Psoas muscle (tissue), 8 donors: ENCODE results near the gene RSAD1. TPM values are rescaled to one million over a fixed set of nuclear protein-coding genes. Genes with fewer than 3 reads are reported as not detected.
A peak's percentile ranks its signal among the peaks of the same experiment; 100 is the strongest.

ENCODE experiments used
- ATAC-seq, 4 donors: fragments of 200-7000 bp; cut with Tn5 transposase; one replicate each; pipeline ENCODE4 v1.9.1; 2020; ENCODE audit warnings: moderate library complexity in 3 of 4, mild to moderate bottlenecking in 2 of 4
- DNase-seq, 2 donors: peaks; one replicate each; pipeline ENCODE4 v3.0.0-alpha.2; 2020
- H3K27ac ChIP-seq: fragments of 200-600 bp; one replicate; pipeline ENCODE4 v1.8.0; 2022
- H3K27me3 ChIP-seq, 3 donors: fragments of 200-600 bp in 1 of 3; one replicate each; pipeline versions ENCODE4 v1.6.1 to v1.8.0; 2013 to 2022; ENCODE audit warnings: low read length in 2 of 3, mild to moderate bottlenecking in 2 of 3, moderate library complexity in 1 of 3; ENCODE audit not compliant: insufficient read depth in 3 of 3
- H3K36me3 ChIP-seq, 2 donors: fragments of 200-600 bp in 1 of 2; one replicate each; pipeline versions ENCODE4 v1.6.1 to v1.8.0; 2013 to 2022; ENCODE audit warnings: low read depth in 1 of 2, mild to moderate bottlenecking in 1 of 2, moderate library complexity in 1 of 2; ENCODE audit not compliant: insufficient read depth in 1 of 2
- H3K4me1 ChIP-seq: fragments of 200-600 bp; one replicate; pipeline ENCODE4 v1.8.0; 2022
- H3K4me3 ChIP-seq: fragments of 200-600 bp; one replicate; pipeline ENCODE4 v1.8.0; 2022; ENCODE audit warnings: mild to moderate bottlenecking
- H3K9me3 ChIP-seq: fragments of 200-600 bp; one replicate; pipeline ENCODE4 v1.8.0; 2022
- WGBS, 3 donors: extraction: QIAGEN DNeasy Blood & Tissue Kit; methylation state at CpG; one replicate each; pipeline versions ENCODE4 v1.1.6 to v1.1.7; 2013; 5-methylcytosine and 5-hydroxymethylcytosine counted together
- intact Hi-C, 2 donors: fragments of 100-400 bp; cut with DNase I; formaldehyde crosslinking; loops; one replicate each; pipeline versions ENCODE4 v1.11.0 to v1.14.2; 2022
- polyA plus RNA-seq, 3 donors: library from polyadenylated mRNA; stranded (reverse); fragments of 200-250 nt; gene quantifications; one replicate each; pipeline ENCODE4 v1.2.3, GENCODE V29; 2013
- total RNA-seq, 4 donors: library from RNA; stranded (reverse); fragmentation: NEBNext Ultra II Directional in 2 of 4; extraction: Animal tissue kit (Norgen Biotek cat#: 25700) in 2 of 4; gene quantifications; one replicate each; pipeline versions ENCODE4 v1.2.1 to v1.2.4, GENCODE V29; 2021 to 2023
- TF ChIP-seq, protein P1 (sequence below): fragments of 200-600 bp; IDR thresholded peaks from one replicate; pipeline ENCODE4 v1.8.0; 2022; ENCODE audit warnings: antibody characterized with exemption
- donor health status: healthy with polysubstance abuse.
- donor health status: DM: no; HTN: no; CAD: no; lungs with moderate emphysema.
- donor health status: Bipolar disorder and iron deficiency.
- donor health status: healthy.
- donor health status: DM: yes; HTN: yes; CAD: no.
- donor health status: DM: no; HTN: no; CAD: no.
- donor health status: DM: no; HTN: no; CAD: no.
- donor health status: DM: yes; HTN: yes; CAD: no.

The RSAD1 gene
- total and polyA plus RNA-seq, 7 donors: 34.3 to 63.2 (median 52.4) TPM

DNA sequence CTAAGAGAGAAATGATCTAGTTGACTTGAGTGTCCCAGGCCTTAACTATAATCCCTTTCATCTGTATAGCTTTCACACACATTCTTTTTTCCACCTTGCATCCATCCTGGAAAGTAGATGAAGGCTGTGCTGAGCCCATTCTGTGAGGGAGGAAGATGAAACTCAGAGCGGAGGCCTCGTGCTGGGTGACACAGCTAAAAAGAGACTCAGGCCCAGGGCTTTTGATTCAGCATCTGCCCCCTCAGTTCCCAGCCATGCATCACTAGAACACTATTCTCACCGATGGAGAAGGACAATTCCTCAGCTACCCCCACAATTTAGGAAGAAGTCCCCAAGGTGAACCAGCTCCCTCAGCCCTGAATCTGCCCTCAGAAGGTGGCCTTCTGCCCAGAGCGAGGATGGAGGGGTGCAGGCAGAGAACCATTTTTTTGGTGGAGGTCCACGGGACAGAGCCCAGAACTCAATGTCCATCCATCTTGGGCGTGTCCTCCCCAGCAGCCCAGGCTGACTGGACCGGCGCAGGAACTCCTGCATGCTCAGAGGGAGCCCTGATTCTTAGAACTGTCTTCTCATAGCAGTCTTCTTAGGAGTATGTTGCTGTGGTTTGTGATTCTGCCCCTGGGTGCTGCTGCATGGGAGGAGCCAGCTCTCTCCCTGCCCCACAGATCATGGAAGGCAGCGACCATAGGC, 23.8 kb downstream of the RSAD1 start:
- intact Hi-C loops: no loop called here
- 86 to 91% (median 90%) methylated on average over 9 of the region's 9 CpGs for WGBS, 3 donors
- Histone ChIP-seq H3K4me1 (no peaks in the 10 kb centered on the region), H3K4me3 (no peak overlapping the region), H3K36me3 (no peaks in the 10 kb centered on the region), H3K27me3 (no peaks in the 10 kb centered on the region), H3K9me3 (no peaks in the 10 kb centered on the region), H3K27ac (no peak overlapping the region)
- ATAC-seq (no peak), DNase-seq (no peak)
- TF ChIP-seq, protein P1, sequence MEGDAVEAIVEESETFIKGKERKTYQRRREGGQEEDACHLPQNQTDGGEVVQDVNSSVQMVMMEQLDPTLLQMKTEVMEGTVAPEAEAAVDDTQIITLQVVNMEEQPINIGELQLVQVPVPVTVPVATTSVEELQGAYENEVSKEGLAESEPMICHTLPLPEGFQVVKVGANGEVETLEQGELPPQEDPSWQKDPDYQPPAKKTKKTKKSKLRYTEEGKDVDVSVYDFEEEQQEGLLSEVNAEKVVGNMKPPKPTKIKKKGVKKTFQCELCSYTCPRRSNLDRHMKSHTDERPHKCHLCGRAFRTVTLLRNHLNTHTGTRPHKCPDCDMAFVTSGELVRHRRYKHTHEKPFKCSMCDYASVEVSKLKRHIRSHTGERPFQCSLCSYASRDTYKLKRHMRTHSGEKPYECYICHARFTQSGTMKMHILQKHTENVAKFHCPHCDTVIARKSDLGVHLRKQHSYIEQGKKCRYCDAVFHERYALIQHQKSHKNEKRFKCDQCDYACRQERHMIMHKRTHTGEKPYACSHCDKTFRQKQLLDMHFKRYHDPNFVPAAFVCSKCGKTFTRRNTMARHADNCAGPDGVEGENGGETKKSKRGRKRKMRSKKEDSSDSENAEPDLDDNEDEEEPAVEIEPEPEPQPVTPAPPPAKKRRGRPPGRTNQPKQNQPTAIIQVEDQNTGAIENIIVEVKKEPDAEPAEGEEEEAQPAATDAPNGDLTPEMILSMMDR: no peak

- DNase-seq (no peak), ATAC-seq (no peak)
- H3K4me1 ChIP-seq: no peaks in the 10 kb centered on the region
- intact Hi-C loops: no loop called here
- H3K27me3 ChIP-seq: no peaks in the 10 kb centered on the region
- 62 to 73% (median 70%) methylated on average over 7 of the region's 7 CpGs for WGBS, 3 donors
- TF ChIP-seq, protein P1: no peak
- no peak overlapping the region for H3K27ac ChIP-seq
- no peaks in the 10 kb centered on the region for H3K36me3 ChIP-seq
- no peak overlapping the region for H3K4me3 ChIP-seq
- H3K9me3 ChIP-seq: no peaks in the 10 kb centered on the region
Observed at GRCh38 chr17:50505591-50506130, 27.0 kb downstream of the RSAD1 start.

DNA sequence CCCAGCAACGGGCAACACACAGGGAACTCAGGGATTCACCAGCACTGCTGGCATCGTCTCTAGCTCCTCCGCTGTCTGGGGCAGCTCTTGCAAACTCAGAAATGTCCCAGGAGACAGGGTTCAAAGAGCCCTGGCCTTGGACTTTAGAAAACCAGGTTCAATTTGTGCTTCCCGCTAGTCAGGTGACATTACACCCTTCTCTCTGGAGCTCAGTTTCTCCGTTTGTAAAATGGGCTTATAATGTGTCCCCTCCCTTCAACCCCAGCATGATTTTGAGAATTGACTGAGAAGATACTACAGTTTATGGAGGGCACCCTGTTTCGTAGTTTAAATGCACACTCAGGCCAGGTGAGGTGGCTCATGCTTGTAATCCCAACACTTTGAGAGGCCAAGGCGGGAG, 27.6 kb downstream of the RSAD1 start:
- Histone ChIP-seq H3K4me1 (no peaks in the 10 kb centered on the region), H3K9me3 (no peaks in the 10 kb centered on the region), H3K27ac (no peak overlapping the region), H3K4me3 (no peak overlapping the region), H3K27me3 (no peaks in the 10 kb centered on the region), H3K36me3 (no peaks in the 10 kb centered on the region)
- DNase-seq (no peak), ATAC-seq (no peak)
- WGBS, 3 donors: 70 to 75% (median 71%) methylated on average over 7 of the region's 7 CpGs
- intact Hi-C loops: no loop called here
- TF ChIP-seq, protein P1: no peak

- TF ChIP-seq, protein P1: peak; percentile 15
- peak within 1 kb of the TSS; percentile 75 for H3K4me3 ChIP-seq
- DNase-seq (peak; percentile 86 to 90), ATAC-seq (peak; percentile 72 to 94 (median 77))
- no peaks in the 10 kb centered on the region for H3K4me1 ChIP-seq
- WGBS, 3 donors: 9 to 16% (median 10%) methylated on average over 31 to 66 of the region's 66 CpGs
- no peaks in the 10 kb centered on the region for H3K36me3 ChIP-seq
- peak within 1 kb of the TSS; percentile 65 for H3K27ac ChIP-seq
- H3K27me3 ChIP-seq: no peaks in the 10 kb centered on the region
- intact Hi-C loops: no loop called here
- no peaks in the 10 kb centered on the region for H3K9me3 ChIP-seq
Observed at GRCh38 chr17:50507871-50508572, 29.4 kb downstream of the RSAD1 start, which contains the start of gene MYCBPAP. TSS of gene MYCBPAP (plus strand) at chr17:50508439. CDS start at chr17:50508675, 236 bp downstream.
